Upper lobe of left lung (tissue), 6 donors: ENCODE results near the gene CHRM4. TPM values are rescaled to one million over a fixed set of nuclear protein-coding genes. Genes with fewer than 3 reads are reported as not detected.
A peak's percentile ranks its signal among the peaks of the same experiment; 100 is the strongest.

ENCODE experiments used
- ATAC-seq, 2 donors: fragments of 200-7000 bp; cut with Tn5 transposase; one replicate each; pipeline ENCODE4 v1.9.1; 2022; ENCODE audit warnings: mild to moderate bottlenecking in 2 of 2, moderate library complexity in 2 of 2; ENCODE audit not compliant: low FRiP score in 2 of 2
- DNase-seq, 2 donors: peaks; one replicate each; pipeline ENCODE4 v3.0.0-alpha.2; 2019 to 2020
- H3K27ac ChIP-seq, 4 donors: fragments of 200-600 bp; sonication (generic); one replicate each; pipeline ENCODE4 v1.5.1; 2016 to 2019
- H3K27me3 ChIP-seq, 4 donors: fragments of 200-600 bp; sonication (generic); one replicate each; pipeline ENCODE4 v1.5.1; 2017 to 2019
- H3K36me3 ChIP-seq, 4 donors: fragments of 200-600 bp; sonication (generic); one replicate each; pipeline ENCODE4 v1.5.1; 2016 to 2019
- H3K4me1 ChIP-seq, 4 donors: fragments of 200-600 bp; sonication (generic); one replicate each; pipeline ENCODE4 v1.5.1; 2018 to 2019
- H3K4me3 ChIP-seq, 4 donors: fragments of 200-600 bp; sonication (generic); one replicate each; pipeline ENCODE4 v1.5.1; 2017 to 2019; ENCODE audit warnings: mild to moderate bottlenecking in 2 of 4, moderate library complexity in 1 of 4
- H3K9me3 ChIP-seq, 4 donors: fragments of 200-600 bp; sonication (generic); one replicate each; pipeline ENCODE4 v1.5.1; 2018 to 2019
- EP300 ChIP-seq, 4 donors: sonication (generic); formaldehyde crosslinking; IDR thresholded peaks; one replicate each; pipeline ENCODE4 v1.5.1; 2017; ENCODE audit warnings: antibody characterized with exemption in 4 of 4, control low read depth in 2 of 4
- POLR2A ChIP-seq, 4 donors: fragments of 450-650 bp; IDR thresholded peaks; one replicate each; pipeline ENCODE4 v1.5.1; 2016 to 2017; ENCODE audit warnings: antibody characterized with exemption in 4 of 4, mild to moderate bottlenecking in 2 of 4
- POLR2AphosphoS5 ChIP-seq, 2 donors: sonication (generic); formaldehyde crosslinking; IDR thresholded peaks; one replicate each; pipeline ENCODE4 v1.5.1; 2017; ENCODE audit warnings: antibody characterized with exemption in 2 of 2
- WGBS, 2 donors: methylation state at CpG; one replicate each; pipeline ENCODE4 v1.1.5; 2017 to 2018; 5-methylcytosine and 5-hydroxymethylcytosine counted together
- total RNA-seq, 6 donors: library from RNA; depleted of rRNA in 4 of 6; stranded (reverse); fragments of >200 nt in 4 of 6; gene quantifications; one replicate each; pipeline versions ENCODE4 v1.1.0 to v1.2.1, GENCODE V29; 2016 to 2021
- TF ChIP-seq, protein P1 (sequence below), 6 experiments: fragments of 450-650 bp in 4 of 6; fragments of 200-600 bp in 2 of 6; sonication (generic) in 2 of 6; IDR thresholded peaks; one replicate each; pipeline ENCODE4 v1.5.1; 2016 to 2019; ENCODE audit warnings: antibody characterized with exemption in 6 of 6
- donor health status: DM: no; HTN: no; CAD: no; lungs with moderate emphysema.
- donor health status: DM: no; HTN: yes; CAD: no; lungs with severe emphysema.

CHRM4 gene
- total RNA-seq, 6 donors from 2014 or later, result 0.34 to 1.4 (median 0.53) TPM; not detected in 2

DNA sequence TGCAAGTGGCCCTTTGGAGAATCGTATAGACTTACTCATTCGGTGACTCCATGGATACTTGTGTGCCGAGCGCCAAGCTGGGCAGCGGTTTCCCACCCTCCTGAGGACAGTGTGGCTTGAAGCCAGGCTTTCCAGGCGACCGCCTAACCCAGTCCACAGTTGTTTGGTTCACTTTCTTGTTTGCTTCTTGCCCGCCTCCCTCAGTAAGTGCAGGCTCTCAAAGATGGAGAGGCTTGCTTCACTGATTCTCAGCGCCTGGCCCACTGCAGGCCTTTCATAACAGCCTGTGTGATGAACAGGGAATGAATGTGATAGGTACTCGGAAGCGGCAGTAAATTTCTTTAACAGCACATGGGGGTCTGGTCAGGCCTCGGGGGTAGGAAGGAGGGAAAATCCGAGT is 21.3 kb downstream of the CHRM4 start:
- no peaks in the 10 kb centered on the region for H3K27me3 ChIP-seq
- WGBS, 2 donors, result 76 to 80% methylated on average over 11 to 13 of the region's 13 CpGs
- DNase-seq, result peak in 1 of 2 donors; percentile 47
- H3K27ac ChIP-seq, result peak overlapping the region in 2 of 4 donors; percentile 12 to 19
- no peak for ATAC-seq
- TF ChIP-seq EP300 (IDR thresholded peaks at IDR 0.05) (no peak), POLR2A (IDR thresholded peaks at IDR 0.05) (no peak), POLR2AphosphoS5 (IDR thresholded peaks at IDR 0.05) (no peak)
- TF ChIP-seq, protein P1, sequence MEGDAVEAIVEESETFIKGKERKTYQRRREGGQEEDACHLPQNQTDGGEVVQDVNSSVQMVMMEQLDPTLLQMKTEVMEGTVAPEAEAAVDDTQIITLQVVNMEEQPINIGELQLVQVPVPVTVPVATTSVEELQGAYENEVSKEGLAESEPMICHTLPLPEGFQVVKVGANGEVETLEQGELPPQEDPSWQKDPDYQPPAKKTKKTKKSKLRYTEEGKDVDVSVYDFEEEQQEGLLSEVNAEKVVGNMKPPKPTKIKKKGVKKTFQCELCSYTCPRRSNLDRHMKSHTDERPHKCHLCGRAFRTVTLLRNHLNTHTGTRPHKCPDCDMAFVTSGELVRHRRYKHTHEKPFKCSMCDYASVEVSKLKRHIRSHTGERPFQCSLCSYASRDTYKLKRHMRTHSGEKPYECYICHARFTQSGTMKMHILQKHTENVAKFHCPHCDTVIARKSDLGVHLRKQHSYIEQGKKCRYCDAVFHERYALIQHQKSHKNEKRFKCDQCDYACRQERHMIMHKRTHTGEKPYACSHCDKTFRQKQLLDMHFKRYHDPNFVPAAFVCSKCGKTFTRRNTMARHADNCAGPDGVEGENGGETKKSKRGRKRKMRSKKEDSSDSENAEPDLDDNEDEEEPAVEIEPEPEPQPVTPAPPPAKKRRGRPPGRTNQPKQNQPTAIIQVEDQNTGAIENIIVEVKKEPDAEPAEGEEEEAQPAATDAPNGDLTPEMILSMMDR (IDR thresholded peaks at IDR 0.05), result no peak
- no peak overlapping the region for H3K4me3 ChIP-seq
- peaks cover 0 to 67% (median 64%) of the 10 kb centered on the region in 4 donors for H3K36me3 ChIP-seq
- H3K9me3 ChIP-seq, result no peaks in the 10 kb centered on the region
- peaks cover 5 to 30% (median 14%) of the 10 kb centered on the region in 4 donors for H3K4me1 ChIP-seq

DNA sequence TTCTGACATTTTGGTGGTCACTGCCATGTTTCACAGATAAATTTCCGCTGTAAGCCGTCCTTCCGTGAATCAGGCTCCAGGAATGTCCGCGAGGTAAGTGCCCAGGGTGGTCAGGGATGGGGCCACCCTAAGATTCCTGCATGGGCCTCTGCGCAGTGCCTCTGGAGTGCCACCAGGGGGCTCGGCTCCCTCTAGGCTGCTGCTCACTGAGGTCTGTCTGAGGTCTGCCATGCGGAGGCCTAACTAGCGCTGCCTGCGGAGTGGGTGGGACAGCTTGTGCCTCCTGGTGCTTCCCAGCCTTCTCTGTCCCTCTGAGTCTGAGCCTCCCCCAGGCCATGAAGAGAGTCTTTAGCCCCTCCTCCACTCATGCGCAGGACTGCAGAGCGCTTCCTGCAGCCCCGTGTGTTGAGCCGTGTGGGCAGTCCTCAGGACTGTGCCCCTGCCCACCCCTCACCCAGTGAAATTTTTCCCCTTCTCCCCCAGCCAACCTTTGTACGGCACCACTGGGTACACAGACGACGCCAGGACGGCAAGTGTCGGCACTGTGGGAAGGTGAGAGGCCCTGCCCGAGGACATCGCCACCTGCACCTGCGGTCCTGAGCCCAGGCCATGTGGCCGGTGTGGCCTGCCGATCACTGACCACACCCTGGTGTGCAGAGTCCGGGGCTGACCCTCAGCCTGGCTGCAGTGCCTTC is 22.0 kb downstream of the CHRM4 start:
- Histone ChIP-seq H3K9me3 (no peaks in the 10 kb centered on the region), H3K4me3 (no peak overlapping the region), H3K4me1 (peaks cover 5 to 35% (median 14%) of the 10 kb centered on the region in 4 donors), H3K27ac (peak overlapping the region in 2 of 4 donors; percentile 12 to 19), H3K36me3 (peaks cover 0 to 61% (median 58%) of the 10 kb centered on the region in 4 donors), H3K27me3 (no peaks in the 10 kb centered on the region)
- 74 to 83% methylated on average over 5 to 23 of the region's 25 CpGs for WGBS, 2 donors
- ATAC-seq, result peak; percentile 70 to 79
- TF ChIP-seq, protein P1 (IDR thresholded peaks at IDR 0.05), result peak; percentile 78 to 85 (median 79)
- no peak for TF ChIP-seq EP300 (IDR thresholded peaks at IDR 0.05)
- no peak for TF ChIP-seq POLR2A (IDR thresholded peaks at IDR 0.05)
- no peak for TF ChIP-seq POLR2AphosphoS5 (IDR thresholded peaks at IDR 0.05)
- peak; percentile 56 to 70 for DNase-seq

DNA sequence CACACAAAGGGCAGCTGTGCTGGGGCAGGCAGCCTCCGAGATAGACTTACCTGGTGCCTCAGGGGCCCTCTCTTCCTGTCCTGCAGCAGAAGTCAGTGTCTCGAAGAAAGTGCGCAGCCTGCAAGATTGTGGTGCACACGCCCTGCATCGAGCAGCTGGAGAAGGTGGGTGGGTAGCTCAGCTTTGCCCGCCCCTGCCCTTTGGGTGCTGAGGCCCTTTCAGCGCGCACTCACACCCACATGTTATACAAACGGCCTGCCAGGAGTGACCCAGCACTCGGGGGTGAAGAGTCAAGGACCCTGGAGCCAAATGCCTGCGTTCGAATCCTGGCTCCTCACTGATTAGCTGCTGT is 23.7 kb downstream of the CHRM4 start:
- Histone ChIP-seq H3K9me3 (no peaks in the 10 kb centered on the region), H3K36me3 (peaks cover 0 to 46% (median 44%) of the 10 kb centered on the region in 4 donors), H3K4me1 (peaks cover 14 to 48% (median 29%) of the 10 kb centered on the region in 4 donors), H3K27ac (peak overlapping the region in 1 of 4 donors; percentile 35), H3K4me3 (no peak overlapping the region), H3K27me3 (no peaks in the 10 kb centered on the region)
- ATAC-seq (no peak), DNase-seq (no peak)
- 68 to 85% methylated on average over 7 to 12 of the region's 12 CpGs for WGBS, 2 donors
- TF ChIP-seq, protein P1 (IDR thresholded peaks at IDR 0.05), result peak in 1 of 6 experiments; percentile 4
- no peak for TF ChIP-seq POLR2A (IDR thresholded peaks at IDR 0.05)

DNA sequence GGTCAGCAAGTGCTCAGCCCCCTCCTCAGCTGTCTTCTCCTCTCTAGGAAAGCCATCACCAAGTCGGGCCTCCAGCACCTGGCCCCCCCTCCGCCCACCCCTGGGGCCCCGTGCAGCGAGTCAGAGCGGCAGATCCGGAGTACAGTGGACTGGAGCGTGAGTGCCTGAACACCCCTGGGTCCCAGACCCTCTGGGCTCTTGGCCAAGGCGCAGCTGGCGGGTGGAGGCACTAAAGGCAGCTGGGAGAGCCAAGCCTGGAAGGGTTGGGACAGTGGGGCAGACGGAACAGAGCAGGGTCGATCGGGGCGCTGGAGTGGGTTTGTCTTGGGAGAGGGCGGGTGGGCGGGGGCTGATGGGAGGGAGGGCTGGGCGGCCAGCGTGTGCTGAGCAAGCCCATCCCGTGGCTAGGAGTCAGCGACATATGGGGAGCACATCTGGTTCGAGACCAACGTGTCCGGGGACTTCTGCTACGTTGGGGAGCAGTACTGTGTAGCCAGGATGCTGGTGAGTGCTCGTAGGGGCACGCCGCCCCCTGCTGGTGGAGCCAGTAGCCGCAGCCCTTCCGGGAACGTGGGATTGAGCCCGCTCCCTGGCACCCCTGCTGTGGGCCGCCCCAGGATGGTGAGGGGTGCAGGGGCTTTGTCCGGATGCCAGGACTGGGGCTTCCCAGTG is 24.2 kb downstream of the CHRM4 start:
- H3K4me3 ChIP-seq, result no peak overlapping the region
- WGBS, 2 donors, result 37 to 76% methylated on average over 12 to 25 of the region's 32 CpGs
- peaks cover 0 to 41% (median 39%) of the 10 kb centered on the region in 4 donors for H3K36me3 ChIP-seq
- DNase-seq (peak; percentile 79 to 94), ATAC-seq (peak; percentile 44 to 81)
- peak overlapping the region in 3 of 4 donors; percentile 1 to 35 (median 5) for H3K27ac ChIP-seq
- peaks cover 19 to 53% (median 34%) of the 10 kb centered on the region in 4 donors for H3K4me1 ChIP-seq
- H3K9me3 ChIP-seq, result no peaks in the 10 kb centered on the region
- H3K27me3 ChIP-seq, result no peaks in the 10 kb centered on the region
- TF ChIP-seq POLR2AphosphoS5 (IDR thresholded peaks at IDR 0.05) (no peak), EP300 (IDR thresholded peaks at IDR 0.05) (no peak)
- TF ChIP-seq, protein P1 (IDR thresholded peaks at IDR 0.05), result peak; percentile 91 to 95 (median 94)
